ENCODE data around the gene AGK. TPM values are rescaled to one million over a fixed set of nuclear protein-coding genes. Genes with fewer than 3 reads are reported as not detected.
A peak's percentile ranks its signal among the peaks of the same experiment; 100 is the strongest.

Gene AGK
- total and polyA plus RNA-seq, 7 donors: 5.8 to 15.4 (median 9.0) TPM

- intact Hi-C loops (cut with DNase I): no loop called here
- Histone ChIP-seq H3K36me3 (ENCODE audit: insufficient read depth in 1 of 2, low read depth in 1 of 2) (peaks cover 0 to 27% of the 10 kb centered on the region in 2 donors), H3K27me3 (ENCODE audit: insufficient read depth in 3 of 3, low read length in 2 of 3) (no peaks in the 10 kb centered on the region), H3K9me3 (peaks cover 11% of the 10 kb centered on the region), H3K27ac (peak overlapping the region; percentile 68), H3K4me3 (no peak overlapping the region), H3K4me1 (peaks cover 9% of the 10 kb centered on the region)
- 40 to 54% (median 44%) methylated on average over 3 of the region's 3 CpGs for WGBS, 3 donors
- DNase-seq (no peak), ATAC-seq (peak in 2 of 4 donors; percentile 68 to 79)
- TF ChIP-seq CTCF (IDR thresholded peaks at IDR 0.05): no peak
Observed at GRCh38 chr7:141558544-141559183, 7.5 kb downstream of the AGK start.

- DNase-seq (no peak), ATAC-seq (no peak)
- no peak for TF ChIP-seq CTCF (IDR thresholded peaks at IDR 0.05)
- no peak overlapping the region for H3K27ac ChIP-seq
- peaks cover 11% of the 10 kb centered on the region for H3K9me3 ChIP-seq
- peaks cover 0 to 33% of the 10 kb centered on the region in 2 donors for H3K36me3 ChIP-seq (ENCODE audit: insufficient read depth in 1 of 2, low read depth in 1 of 2)
- 83 to 96% (median 95%) methylated on average over 1 of the region's 1 CpG for WGBS, 3 donors
- no peak overlapping the region for H3K4me3 ChIP-seq
- H3K4me1 ChIP-seq: peaks cover 9% of the 10 kb centered on the region
- H3K27me3 ChIP-seq (ENCODE audit: insufficient read depth in 3 of 3, low read length in 2 of 3): no peaks in the 10 kb centered on the region
- intact Hi-C loops (cut with DNase I): no loop called here
Observed at GRCh38 chr7:141559961-141560360, 8.8 kb downstream of the AGK start.

GRCh38 chr7:141562036-141562435, 10.8 kb downstream of the AGK start:
- DNase-seq (peak in 1 of 2 donors; percentile 74), ATAC-seq (peak; percentile 68 to 89 (median 78))
- H3K27me3 ChIP-seq (ENCODE audit: insufficient read depth in 3 of 3, low read length in 2 of 3): no peaks in the 10 kb centered on the region
- H3K4me1 ChIP-seq: peaks cover 9% of the 10 kb centered on the region
- peak overlapping the region; percentile 73 for H3K27ac ChIP-seq
- H3K36me3 ChIP-seq (ENCODE audit: insufficient read depth in 1 of 2, low read depth in 1 of 2): peaks cover 0 to 32% of the 10 kb centered on the region in 2 donors
- TF ChIP-seq CTCF (IDR thresholded peaks at IDR 0.05): no peak
- intact Hi-C loops (cut with DNase I): no loop called here
- H3K4me3 ChIP-seq: no peak overlapping the region
- WGBS, 3 donors: 57 to 81% (median 62%) methylated on average over 5 of the region's 5 CpGs
- peaks cover 11% of the 10 kb centered on the region for H3K9me3 ChIP-seq

GRCh38 chr7:141562543-141562942, 11.3 kb downstream of the AGK start:
- Histone ChIP-seq H3K9me3 (peaks cover 11% of the 10 kb centered on the region), H3K4me1 (peaks cover 8% of the 10 kb centered on the region), H3K4me3 (no peak overlapping the region), H3K36me3 (ENCODE audit: insufficient read depth in 1 of 2, low read depth in 1 of 2) (peaks cover 0 to 29% of the 10 kb centered on the region in 2 donors), H3K27me3 (ENCODE audit: insufficient read depth in 3 of 3, low read length in 2 of 3) (no peaks in the 10 kb centered on the region), H3K27ac (peak overlapping the region; percentile 73)
- peak; percentile 13 to 50 (median 46) for ATAC-seq
- no peak for TF ChIP-seq CTCF (IDR thresholded peaks at IDR 0.05)
- no peak for DNase-seq
- WGBS, 3 donors: 86 to 99% (median 86%) methylated on average over 5 of the region's 5 CpGs
- intact Hi-C loops (cut with DNase I): no loop called here

- no peak for TF ChIP-seq CTCF (IDR thresholded peaks at IDR 0.05)
- Histone ChIP-seq H3K4me1 (peaks cover 8% of the 10 kb centered on the region), H3K27ac (peak overlapping the region; percentile 73), H3K9me3 (peaks cover 11% of the 10 kb centered on the region), H3K27me3 (ENCODE audit: insufficient read depth in 3 of 3, low read length in 2 of 3) (no peaks in the 10 kb centered on the region), H3K4me3 (no peak overlapping the region), H3K36me3 (ENCODE audit: insufficient read depth in 1 of 2, low read depth in 1 of 2) (peaks cover 0 to 25% of the 10 kb centered on the region in 2 donors)
- intact Hi-C loops (cut with DNase I): no loop called here
- no peak for ATAC-seq
- WGBS, 3 donors: 83 to 96% (median 84%) methylated on average over 2 of the region's 2 CpGs
- DNase-seq: no peak
Observed at GRCh38 chr7:141562972-141563371, 11.8 kb downstream of the AGK start.

All from psoas muscle (tissue), 8 donors.